ENCODE measurements around the gene G6PC1. TPM values are rescaled to one million over a fixed set of nuclear protein-coding genes. Genes with fewer than 3 reads are reported as not detected.
"Not testable (repeated sequence)": the region's sequence is repeated elsewhere in the genome, so short reads cannot be mapped to it uniquely, and the experiment has no call there.

Gene G6PC1
- total and polyA plus RNA-seq, 2 donors (not counting 1 experiment from before 2014, with no cell fraction given), result not detected

- Histone ChIP-seq H2AFZ (ENCODE audit: insufficient read depth, low read depth, low read length, poor library complexity, severe bottlenecking) (no peak overlapping the region), H3K36me3 (replicated peaks in 1 of 2; ENCODE audit: control extremely low read depth in 1 of 2, control insufficient read depth in 1 of 2, extremely low read depth in 1 of 2, insufficient read depth in 2 of 2, low read length in 1 of 2) (no peaks in the 10 kb centered on the region), H3K79me2 (ENCODE audit: control insufficient read depth, insufficient read depth, low read length) (no peaks in the 10 kb centered on the region), H3K27me3 (replicated peaks in 1 of 4; ENCODE audit: control extremely low read depth in 1 of 4, control insufficient read depth in 3 of 4, insufficient read depth in 4 of 4, low read length in 3 of 4) (no peaks in the 10 kb centered on the region), H3K4me2 (replicated peaks; ENCODE audit: low read depth, low read length, poor library complexity, severe bottlenecking) (no peak overlapping the region), H3K4me3 (ENCODE audit: control extremely low read depth in 1 of 5, extremely low read depth in 1 of 5, insufficient read depth in 1 of 5, low read depth in 2 of 5, low read length in 4 of 5) (no peak overlapping the region), H3K9ac (ENCODE audit: low read length) (no peak overlapping the region), H3K4me1 (ENCODE audit: control insufficient read depth in 2 of 2, insufficient read depth in 2 of 2, low read length in 2 of 2) (no peaks in the 10 kb centered on the region), H4K20me1 (ENCODE audit: control insufficient read depth, insufficient read depth, low read length, poor library complexity, severe bottlenecking) (no peaks in the 10 kb centered on the region), H3K27ac (ENCODE audit: low read length in 2 of 2) (no peak overlapping the region), H3K9me3 (ENCODE audit: control extremely low read depth in 1 of 3, control insufficient read depth in 2 of 3, insufficient read depth in 1 of 3, low read length in 2 of 3) (no peaks in the 10 kb centered on the region)
- ChIA-PET CTCF (no interaction called here), POLR2A (no interaction called here)
- Mint-ChIP-seq H3K4me1 (no peaks in the 10 kb centered on the region), H3K9me3 (ENCODE audit: insufficient read depth) (no peaks in the 10 kb centered on the region), H3K4me3 (no peak overlapping the region), H3K27me3 (peaks cover 11% of the 10 kb centered on the region), H3K27ac (no peak overlapping the region)
- no peak for TF ChIP-seq EZH2 (IDR thresholded peaks at IDR 0.05; ENCODE audit: borderline replicate concordance, insufficient read depth, low read depth, low read length, poor library complexity, severe bottlenecking)
- TF ChIP-seq CTCF (IDR thresholded peaks at IDR 0.05), result no peak
- ATAC-seq (ENCODE audit: low read depth), result no peak
- intact Hi-C loops (cut with micrococcal nuclease), result no loop called here
- DNase-seq, result no peak
- WGBS (ENCODE audit: insufficient coverage), result 91% methylated on average over 4 of the region's 7 CpGs
Observed at GRCh38 chr17:42922294-42922693, 21.7 kb downstream of the G6PC1 start.

GRCh38 chr17:42923472-42923871 is 22.9 kb downstream of the G6PC1 start:
- H3K27me3 ChIP-seq (replicated peaks in 1 of 4; ENCODE audit: control extremely low read depth in 1 of 4, control insufficient read depth in 3 of 4, insufficient read depth in 4 of 4, low read length in 3 of 4); H3K4me3 Mint-ChIP-seq; H3K4me1 ChIP-seq (ENCODE audit: control insufficient read depth in 2 of 2, insufficient read depth in 2 of 2, low read length in 2 of 2); DNase-seq; H2AFZ ChIP-seq (ENCODE audit: insufficient read depth, low read depth, low read length, poor library complexity, severe bottlenecking); H3K36me3 ChIP-seq (replicated peaks in 1 of 2; ENCODE audit: control extremely low read depth in 1 of 2, control insufficient read depth in 1 of 2, extremely low read depth in 1 of 2, insufficient read depth in 2 of 2, low read length in 1 of 2); H3K9ac ChIP-seq (ENCODE audit: low read length); H4K20me1 ChIP-seq (ENCODE audit: control insufficient read depth, insufficient read depth, low read length, poor library complexity, severe bottlenecking); H3K9me3 Mint-ChIP-seq (ENCODE audit: insufficient read depth); intact Hi-C loops (cut with micrococcal nuclease); CTCF ChIA-PET; H3K4me3 ChIP-seq (ENCODE audit: control extremely low read depth in 1 of 5, extremely low read depth in 1 of 5, insufficient read depth in 1 of 5, low read depth in 2 of 5, low read length in 4 of 5); H3K27ac ChIP-seq (ENCODE audit: low read length in 2 of 2); H3K27ac Mint-ChIP-seq; H3K79me2 ChIP-seq (ENCODE audit: control insufficient read depth, insufficient read depth, low read length); POLR2A ChIA-PET; H3K9me3 ChIP-seq (ENCODE audit: control extremely low read depth in 1 of 3, control insufficient read depth in 2 of 3, insufficient read depth in 1 of 3, low read length in 2 of 3); H3K4me1 Mint-ChIP-seq; ATAC-seq (ENCODE audit: low read depth); H3K4me2 ChIP-seq (replicated peaks; ENCODE audit: low read depth, low read length, poor library complexity, severe bottlenecking): not testable (repeated sequence)
- WGBS (ENCODE audit: insufficient coverage), result 56% methylated on average over 4 of the region's 7 CpGs
- peaks cover 11% of the 10 kb centered on the region for H3K27me3 Mint-ChIP-seq
